Stimulated activated CD4-positive, alpha-beta T cell treated with anti-CD3 and anti-CD28 coated beads, Interleukin-12 subunit alpha, Interleukin-12 subunit beta, amount 100 ng/mL, for 4 hours (primary cell): Measurements from ENCODE around the gene GAP43.

Experiments used
- DNase-seq: peaks from one replicate; pipeline ENCODE4 v3.0.0-alpha.2; 2020

Gene GAP43

GRCh38 chr3:115627180-115628074 is 4.1 kb downstream of the GAP43 start:
- DNase-seq, result no peak

- no peak for DNase-seq
Observed at GRCh38 chr3:115628075-115628412, 4.7 kb downstream of the GAP43 start.

GRCh38 chr3:115630850-115631249 is 7.5 kb downstream of the GAP43 start:
- no peak for DNase-seq

- DNase-seq, result no peak
Observed at GRCh38 chr3:115632026-115632425, 8.7 kb downstream of the GAP43 start.

- DNase-seq, result no peak
Observed at GRCh38 chr3:115633467-115633866, 10.2 kb downstream of the GAP43 start.

GRCh38 chr3:115634052-115634451 is 10.7 kb downstream of the GAP43 start:
- DNase-seq, result no peak

- no peak for DNase-seq
Observed at GRCh38 chr3:115635406-115635805, 12.1 kb downstream of the GAP43 start.

- no peak for DNase-seq
Observed at GRCh38 chr3:115638241-115638640, 14.9 kb downstream of the GAP43 start.

GRCh38 chr3:115638991-115639390 is 15.7 kb downstream of the GAP43 start:
- no peak for DNase-seq

GRCh38 chr3:115644391-115644790 is 21.1 kb downstream of the GAP43 start:
- no peak for DNase-seq

- DNase-seq, result no peak
Observed at GRCh38 chr3:115646027-115646690, 22.8 kb downstream of the GAP43 start.

- DNase-seq, result no peak
Observed at GRCh38 chr3:115648559-115648958, 25.2 kb downstream of the GAP43 start.

- no peak for DNase-seq
Observed at GRCh38 chr3:115651087-115651486, 27.8 kb downstream of the GAP43 start.

- no peak for DNase-seq
Observed at GRCh38 chr3:115651599-115651998, 28.3 kb downstream of the GAP43 start.

GRCh38 chr3:115652738-115653137 is 29.4 kb downstream of the GAP43 start:
- DNase-seq, result no peak

- no peak for DNase-seq
Observed at GRCh38 chr3:115655761-115656282, 32.5 kb downstream of the GAP43 start.

- DNase-seq, result no peak
Observed at GRCh38 chr3:115657168-115657567, 33.9 kb downstream of the GAP43 start.

- DNase-seq, result no peak
Observed at GRCh38 chr3:115658032-115658336, 34.7 kb downstream of the GAP43 start.

- DNase-seq, result peak; percentile 61
Observed at GRCh38 chr3:115658337-115659181, 35.2 kb downstream of the GAP43 start.

- no peak for DNase-seq
Observed at GRCh38 chr3:115659253-115660220, 36.2 kb downstream of the GAP43 start.

- no peak for DNase-seq
Observed at GRCh38 chr3:115660646-115661337, 37.5 kb downstream of the GAP43 start.

GRCh38 chr3:115662356-115662755 is 39.0 kb downstream of the GAP43 start:
- no peak for DNase-seq
